B cell (primary cell): ENCODE results near the gene ADAMTS12. TPM values are rescaled to one million over a fixed set of nuclear protein-coding genes. Genes with fewer than 3 reads are reported as not detected.

Experiments
- ATAC-seq: fragments of 200-7000 bp; cut with Tn5 transposase; one replicate; pipeline ENCODE4 v1.10.0; 2021; ENCODE audit warnings: low read depth, mild to moderate bottlenecking, moderate number of reproducible peaks, moderate library complexity
- CTCF ChIA-PET: fragments of 350-600 bp; sonication (Branson Sonifier 250); formaldehyde crosslinking; loops from one replicate; lab custom pipeline; 2021; ENCODE audit warnings: antibody characterized with exemption, inconsistent platforms; lab: Charles Lee
- POLR2A ChIA-PET: fragments of 350-600 bp; sonication (Branson Sonifier 250); formaldehyde crosslinking; loops from one replicate; lab custom pipeline; 2021; ENCODE audit warnings: antibody characterized with exemption; lab: Charles Lee
- DNase-seq: peaks from one replicate; pipeline ENCODE4 v3.0.0; 2013
- H2AFZ ChIP-seq: 2 replicates; pipeline ENCODE4 v1.6.1; 2012; ENCODE audit warnings: mild to moderate bottlenecking, low read depth, low read length; ENCODE audit not compliant: insufficient read depth, poor library complexity, severe bottlenecking
- H3K27ac ChIP-seq, 2 donors: 1 replicate in 1 of 2; 2 replicates in 1 of 2; pipeline ENCODE4 v1.5.1; 2012 to 2013; ENCODE audit warnings: low read length in 2 of 2, mild to moderate bottlenecking in 2 of 2, moderate library complexity in 1 of 2
- H3K27me3 ChIP-seq, 4 experiments: fragments of 200-600 bp in 1 of 4; sonication (generic) in 1 of 4; replicated peaks in 1 of 4; 1 replicate in 2 of 4; 2 replicates in 2 of 4; pipeline versions ENCODE4 v1.6.1 to v1.7.0; 2013 to 2016; ENCODE audit warnings: low read length in 3 of 4, mild to moderate bottlenecking in 2 of 4, mixed read lengths in 1 of 4, moderate library complexity in 1 of 4; ENCODE audit not compliant: insufficient read depth in 4 of 4, control insufficient read depth in 3 of 4; ENCODE audit errors: control extremely low read depth in 1 of 4
- H3K36me3 ChIP-seq, 2 experiments: replicated peaks in 1 of 2; 1 replicate in 1 of 2; 2 replicates in 1 of 2; pipeline versions ENCODE4 v1.6.1 to v1.7.1; 2013; ENCODE audit warnings: low read length in 1 of 2; ENCODE audit not compliant: insufficient read depth in 2 of 2, control insufficient read depth in 1 of 2; ENCODE audit errors: control extremely low read depth in 1 of 2, extremely low read depth in 1 of 2
- H3K4me1 ChIP-seq, 2 donors: fragments of 200-600 bp in 1 of 2; sonication (generic) in 1 of 2; 1 replicate in 1 of 2; 2 replicates in 1 of 2; pipeline versions ENCODE4 v1.5.1 to v1.6.1; 2013 to 2017; ENCODE audit warnings: low read length in 2 of 2; ENCODE audit not compliant: control insufficient read depth in 2 of 2, insufficient read depth in 2 of 2
- H3K4me2 ChIP-seq: replicated peaks from 2 replicates; pipeline ENCODE3; 2012; ENCODE audit warnings: mild to moderate bottlenecking, low read depth, low read length; ENCODE audit not compliant: poor library complexity, severe bottlenecking
- H3K4me3 ChIP-seq, 5 experiments: fragments of 200-600 bp in 1 of 5; sonication (generic) in 1 of 5; 1 replicate in 3 of 5; 2 replicates in 2 of 5; pipeline versions ENCODE4 v1.5.1 to v1.7.0; 2011 to 2016; ENCODE audit warnings: low read length in 4 of 5, mild to moderate bottlenecking in 4 of 5, low read depth in 2 of 5, control low read depth in 1 of 5, moderate library complexity in 1 of 5; ENCODE audit not compliant: insufficient read depth in 1 of 5; ENCODE audit errors: control extremely low read depth in 1 of 5, extremely low read depth in 1 of 5
- H3K79me2 ChIP-seq: fragments of 200-600 bp; sonication (generic); one replicate; pipeline ENCODE4 v1.6.0; 2016; ENCODE audit warnings: low read length; ENCODE audit not compliant: control insufficient read depth, insufficient read depth
- H3K9ac ChIP-seq: fragments of 200-600 bp; sonication (generic); 2 replicates; pipeline ENCODE4 v1.6.1; 2017; ENCODE audit warnings: mild to moderate bottlenecking, low read length, moderate library complexity
- H3K9me3 ChIP-seq, 3 donors: one replicate each; pipeline versions ENCODE4 v1.6.1 to v1.7.1; 2013; ENCODE audit warnings: low read length in 2 of 3; ENCODE audit not compliant: control insufficient read depth in 2 of 3, insufficient read depth in 1 of 3; ENCODE audit errors: control extremely low read depth in 1 of 3
- H4K20me1 ChIP-seq: 2 replicates; pipeline ENCODE4 v1.6.0; 2012; ENCODE audit warnings: mild to moderate bottlenecking, low read length; ENCODE audit not compliant: insufficient read depth, control insufficient read depth, poor library complexity, severe bottlenecking
- H3K27ac Mint-ChIP-seq: one replicate; pipeline ENCODE4 v1.8.0; 2021; ENCODE audit warnings: mixed read lengths
- H3K27me3 Mint-ChIP-seq: one replicate; pipeline ENCODE4 v1.8.0; 2021; ENCODE audit warnings: mixed read lengths
- H3K4me1 Mint-ChIP-seq: one replicate; pipeline ENCODE4 v1.8.0; 2021; ENCODE audit warnings: mixed read lengths
- H3K4me3 Mint-ChIP-seq: one replicate; pipeline ENCODE4 v1.8.0; 2021; ENCODE audit warnings: mixed read lengths
- H3K9me3 Mint-ChIP-seq: one replicate; pipeline ENCODE4 v1.8.0; 2022; ENCODE audit warnings: mixed read lengths; ENCODE audit not compliant: insufficient read depth
- EZH2 ChIP-seq: IDR thresholded peaks from 2 replicates; pipeline ENCODE4 v1.6.1; 2012; ENCODE audit warnings: borderline replicate concordance, low read depth, mild to moderate bottlenecking, moderate library complexity, low read length; ENCODE audit not compliant: insufficient read depth, poor library complexity, severe bottlenecking
- WGBS: methylation state at CpG from one replicate; pipeline ENCODE4 v1.1.5; 2013; ENCODE audit warnings: missing lambda C conversion rate; ENCODE audit not compliant: insufficient coverage; 5-methylcytosine and 5-hydroxymethylcytosine counted together
- intact Hi-C: fragments of 100-400 bp; cut with micrococcal nuclease; formaldehyde crosslinking; loops from one replicate; pipeline ENCODE4 v1.10.0; 2022
- polyA plus RNA-seq: library from polyadenylated mRNA; depleted of rRNA; stranded (reverse); fragments of >200 nt; gene quantifications from 2 replicates; pipeline ENCODE4 v1.2.3, GENCODE V29; 2012
- small RNA-seq: library from RNA; depleted of rRNA; stranded (forward); fragments of <200 nt; gene quantifications from one replicate; pipeline ENCODE3, GENCODE V24; 2012; ENCODE audit warnings: low replicate concordance, low read depth; ENCODE audit not compliant: insufficient read length
- total RNA-seq, 2 donors: library from RNA; stranded (reverse); fragments of 120-200 nt in 1 of 2; gene quantifications; 1 replicate in 1 of 2; 2 replicates in 1 of 2; pipeline versions ENCODE4 v1.2.3 to v1.2.4, GENCODE V29; 2013 to 2022
- TF ChIP-seq, protein P1 (sequence below): fragments of 200-600 bp; IDR thresholded peaks from one replicate; pipeline ENCODE4 v1.8.0; 2022; ENCODE audit warnings: antibody characterized with exemption, mild to moderate bottlenecking

Gene ADAMTS12
- total and polyA plus RNA-seq, 2 donors (not counting 1 experiment from before 2014, with no cell fraction given): not detected

DNA sequence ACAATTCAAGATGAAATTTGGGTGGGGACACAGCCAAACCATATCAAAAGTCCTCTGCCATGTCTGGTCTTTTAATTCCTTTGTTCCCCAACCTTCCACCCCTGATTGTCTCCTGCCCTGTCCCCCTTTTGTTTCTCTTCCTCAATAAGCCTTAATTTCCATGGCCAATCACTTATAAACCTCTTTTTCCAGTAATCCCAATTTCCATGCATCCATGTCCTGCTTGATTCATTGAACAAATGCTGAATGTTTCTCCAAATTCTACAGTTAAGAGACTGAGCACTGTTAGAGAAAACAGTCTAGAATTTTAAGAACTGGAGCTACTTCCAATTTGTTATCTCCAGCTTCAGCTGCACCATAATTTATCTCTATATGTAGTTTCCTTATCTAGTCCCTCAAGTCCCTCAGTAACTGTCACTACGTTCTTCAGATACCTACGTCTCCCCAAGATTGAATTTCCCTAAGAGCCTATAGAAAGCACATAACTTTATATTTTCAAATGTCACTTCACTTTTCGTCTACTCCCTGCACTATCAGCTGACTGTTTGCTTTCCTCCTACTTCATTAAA lies 416.8 kb downstream of the ADAMTS12 start:
- Histone ChIP-seq H3K79me2 (no peaks in the 10 kb centered on the region), H3K27ac (no peak overlapping the region), H3K4me1 (no peaks in the 10 kb centered on the region), H3K9ac (no peak overlapping the region), H4K20me1 (no peaks in the 10 kb centered on the region), H3K27me3 (no peaks in the 10 kb centered on the region), H3K36me3 (peaks cover 14 to 21% of the 10 kb centered on the region in 2 experiments), H2AFZ (no peak overlapping the region), H3K4me3 (no peak overlapping the region), H3K4me2 (no peak overlapping the region), H3K9me3 (peaks cover 0 to 11% (median 7%) of the 10 kb centered on the region in 3 donors)
- no peak overlapping the region for H3K4me3 Mint-ChIP-seq
- POLR2A ChIA-PET: no interaction called here
- H3K27ac Mint-ChIP-seq: no peak overlapping the region
- peaks cover 12% of the 10 kb centered on the region for H3K9me3 Mint-ChIP-seq
- CTCF ChIA-PET: no interaction called here
- no peak for DNase-seq
- TF ChIP-seq, protein P1, sequence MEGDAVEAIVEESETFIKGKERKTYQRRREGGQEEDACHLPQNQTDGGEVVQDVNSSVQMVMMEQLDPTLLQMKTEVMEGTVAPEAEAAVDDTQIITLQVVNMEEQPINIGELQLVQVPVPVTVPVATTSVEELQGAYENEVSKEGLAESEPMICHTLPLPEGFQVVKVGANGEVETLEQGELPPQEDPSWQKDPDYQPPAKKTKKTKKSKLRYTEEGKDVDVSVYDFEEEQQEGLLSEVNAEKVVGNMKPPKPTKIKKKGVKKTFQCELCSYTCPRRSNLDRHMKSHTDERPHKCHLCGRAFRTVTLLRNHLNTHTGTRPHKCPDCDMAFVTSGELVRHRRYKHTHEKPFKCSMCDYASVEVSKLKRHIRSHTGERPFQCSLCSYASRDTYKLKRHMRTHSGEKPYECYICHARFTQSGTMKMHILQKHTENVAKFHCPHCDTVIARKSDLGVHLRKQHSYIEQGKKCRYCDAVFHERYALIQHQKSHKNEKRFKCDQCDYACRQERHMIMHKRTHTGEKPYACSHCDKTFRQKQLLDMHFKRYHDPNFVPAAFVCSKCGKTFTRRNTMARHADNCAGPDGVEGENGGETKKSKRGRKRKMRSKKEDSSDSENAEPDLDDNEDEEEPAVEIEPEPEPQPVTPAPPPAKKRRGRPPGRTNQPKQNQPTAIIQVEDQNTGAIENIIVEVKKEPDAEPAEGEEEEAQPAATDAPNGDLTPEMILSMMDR: no peak
- no peak for TF ChIP-seq EZH2
- H3K4me1 Mint-ChIP-seq: peaks cover 11% of the 10 kb centered on the region
- H3K27me3 Mint-ChIP-seq: no peaks in the 10 kb centered on the region
- 94% methylated on average over 3 of the region's 3 CpGs for WGBS
- no peak for ATAC-seq
- intact Hi-C loops: no loop called here

DNA sequence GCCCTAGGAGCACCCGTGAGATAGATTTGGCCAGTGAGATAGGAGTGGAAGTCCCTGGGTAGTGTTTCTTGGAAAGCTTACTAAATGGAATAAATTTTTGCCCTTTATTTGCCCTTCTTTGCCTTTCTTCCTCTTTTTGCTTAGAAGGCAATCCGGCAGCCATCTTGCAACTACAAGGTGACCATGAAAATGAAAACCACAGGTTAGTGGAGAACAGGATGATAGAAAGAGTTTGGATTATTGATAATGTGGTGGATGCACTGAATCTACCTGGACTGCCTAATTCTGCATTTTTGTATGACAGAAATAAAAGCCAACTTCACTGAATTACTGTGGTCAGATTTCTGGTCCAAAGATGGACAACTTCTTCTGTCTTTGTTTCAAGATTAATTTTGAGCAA lies 417.8 kb downstream of the ADAMTS12 start:
- ATAC-seq (no peak), DNase-seq (no peak)
- no peak overlapping the region for H3K27ac Mint-ChIP-seq
- no peaks in the 10 kb centered on the region for H3K4me1 ChIP-seq
- H3K79me2 ChIP-seq: no peaks in the 10 kb centered on the region
- no peak overlapping the region for H3K9ac ChIP-seq
- no peak overlapping the region for H3K4me3 Mint-ChIP-seq
- intact Hi-C loops: no loop called here
- TF ChIP-seq EZH2: no peak
- TF ChIP-seq, protein P1: no peak
- H3K27ac ChIP-seq: no peak overlapping the region
- no peak overlapping the region for H3K4me3 ChIP-seq
- no peaks in the 10 kb centered on the region for H3K27me3 Mint-ChIP-seq
- WGBS: no CpG with 5 or more reads among the region's 2 CpGs
- H2AFZ ChIP-seq: no peak overlapping the region
- H3K4me2 ChIP-seq: no peak overlapping the region
- H3K27me3 ChIP-seq: no peaks in the 10 kb centered on the region
- peaks cover 12% of the 10 kb centered on the region for H3K9me3 Mint-ChIP-seq
- ChIA-PET CTCF (no interaction called here), POLR2A (no interaction called here)
- H3K4me1 Mint-ChIP-seq: peaks cover 11% of the 10 kb centered on the region
- H3K36me3 ChIP-seq: peaks cover 15 to 29% of the 10 kb centered on the region in 2 experiments
- peaks cover 0 to 11% (median 7%) of the 10 kb centered on the region in 3 donors for H3K9me3 ChIP-seq
- H4K20me1 ChIP-seq: no peaks in the 10 kb centered on the region

Small RNA genes lying within 50 kb of the gene (small RNA-seq; reads per million reads assigned to genes)
- not detected for gene RNU6-923P

Other genes starting within 250 kb of the ADAMTS12 start
- gene RXFP3, start 44.4 kb upstream of the ADAMTS12 start, total RNA-seq: not detected in 2 replicates
- not detected in 2 replicates for gene RXFP3, start 44.4 kb upstream of the ADAMTS12 start, polyA plus RNA-seq
- gene SLC45A2, start 92.7 kb upstream of the ADAMTS12 start, total RNA-seq: 0.39 TPM in 1 of 2 replicates, not detected in the other
- gene SLC45A2, start 92.7 kb upstream of the ADAMTS12 start, polyA plus RNA-seq: not detected in 2 replicates
- gene AMACR, start 116.1 kb upstream of the ADAMTS12 start, total RNA-seq: 4.4 and 5.8 TPM in 2 replicates
- gene AMACR, start 116.1 kb upstream of the ADAMTS12 start, polyA plus RNA-seq: 1.6 and 2.6 TPM in 2 replicates
- 10.6 and 11.9 TPM in 2 replicates for gene C1QTNF3, start 151.2 kb upstream of the ADAMTS12 start, total RNA-seq
- 6.6 and 8.4 TPM in 2 replicates for gene C1QTNF3, start 151.2 kb upstream of the ADAMTS12 start, polyA plus RNA-seq